Measurements from ENCODE around the gene CCZ1B.
"Not testable (repeated sequence)": the region's sequence is repeated elsewhere in the genome, so short reads cannot be mapped to it uniquely, and the experiment has no call there.

DNA sequence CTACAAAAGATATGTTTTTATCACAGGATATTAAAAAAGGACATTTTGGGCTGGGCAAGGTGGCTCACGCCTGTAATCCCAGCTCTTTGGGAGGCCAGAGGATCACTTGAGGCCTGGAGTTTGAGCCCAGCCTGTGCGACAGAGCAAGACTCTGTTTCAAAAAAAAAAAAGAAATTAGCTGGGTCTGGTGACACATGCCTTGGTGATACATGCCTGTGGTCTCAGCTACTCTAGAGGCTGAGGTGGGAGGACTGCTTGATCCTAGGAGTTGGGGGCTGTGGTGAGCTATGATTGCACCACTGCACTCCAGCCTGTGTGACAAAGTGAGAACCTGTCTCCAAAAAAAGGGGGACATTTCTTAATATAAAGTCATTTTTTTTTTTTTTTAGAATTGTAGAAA is 25.7 kb downstream of the CCZ1B start:
- not testable (repeated sequence) for TF ChIP-seq ELF4 (IDR thresholded peaks at IDR 0.05); SUZ12 (IDR thresholded peaks at IDR 0.05); BHLHE40 (IDR thresholded peaks at IDR 0.05; ENCODE audit: borderline replicate concordance); CTBP1 (IDR thresholded peaks at IDR 0.05; ENCODE audit: borderline replicate concordance); TARDBP (IDR thresholded peaks at IDR 0.05); SP1 (IDR thresholded peaks at IDR 0.05); FOXK2 (IDR thresholded peaks at IDR 0.05); L3MBTL2 (conservative IDR thresholded peaks at IDR 0.05)

Data from HEK293T (cell line).